ENCODE data around the gene TBC1D24. TPM values are rescaled to one million over a fixed set of nuclear protein-coding genes. Genes with fewer than 3 reads are reported as not detected.

Gene TBC1D24
- total and polyA plus RNA-seq, 9 of the 15 experiments (the other 6 are each of a cell fraction or from before 2014, with no cell fraction given): 1.7 to 22.6 (median 7.2) TPM

DNA sequence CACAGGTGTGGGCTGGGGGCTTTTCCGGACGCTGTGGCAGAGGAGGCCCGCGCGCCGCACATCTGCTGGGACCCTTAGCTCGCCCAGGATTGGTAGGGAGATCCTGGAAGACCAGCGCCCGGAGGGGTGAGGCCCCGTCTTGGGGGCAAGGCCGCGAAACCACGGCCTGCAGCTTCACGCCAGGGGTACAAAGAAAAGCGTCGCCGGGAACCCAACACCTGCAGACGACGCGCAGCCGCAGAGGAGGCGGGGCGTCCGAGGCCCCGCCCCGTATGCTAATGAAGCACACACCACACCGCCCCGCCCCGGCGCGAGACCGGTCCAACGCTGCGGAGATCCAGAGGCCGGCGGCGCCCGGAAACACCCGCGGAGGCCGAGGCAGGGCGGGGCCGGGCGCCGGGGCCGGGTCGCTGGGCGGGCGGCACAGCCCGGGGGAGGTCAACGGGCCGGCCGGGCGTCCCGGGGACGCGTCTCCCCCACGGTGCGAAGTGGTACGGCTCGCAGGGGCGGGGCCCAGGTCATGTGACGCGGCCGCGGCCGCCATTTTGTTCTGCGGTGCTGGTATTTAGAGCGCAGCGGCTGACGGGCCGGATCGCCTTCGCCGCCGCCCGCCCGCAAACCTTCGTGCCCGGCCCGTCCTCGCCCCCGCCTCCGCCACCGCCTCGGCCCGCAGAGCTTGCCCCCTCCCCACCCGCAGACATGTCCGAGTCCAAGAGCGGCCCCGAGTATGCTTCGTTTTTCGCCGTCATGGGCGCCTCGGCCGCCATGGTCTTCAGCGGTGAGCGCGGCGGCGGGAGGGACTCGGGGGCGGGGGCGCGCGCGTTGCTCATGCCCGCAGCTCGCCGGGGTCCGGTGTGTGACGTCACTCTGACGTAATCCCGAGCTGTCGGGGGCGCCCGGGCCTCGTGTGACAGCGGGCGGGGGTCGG is 38.7 kb downstream of the TBC1D24 start, which contains the start of gene ATP6V0C (continued):
- TF ChIP-seq, protein P1, sequence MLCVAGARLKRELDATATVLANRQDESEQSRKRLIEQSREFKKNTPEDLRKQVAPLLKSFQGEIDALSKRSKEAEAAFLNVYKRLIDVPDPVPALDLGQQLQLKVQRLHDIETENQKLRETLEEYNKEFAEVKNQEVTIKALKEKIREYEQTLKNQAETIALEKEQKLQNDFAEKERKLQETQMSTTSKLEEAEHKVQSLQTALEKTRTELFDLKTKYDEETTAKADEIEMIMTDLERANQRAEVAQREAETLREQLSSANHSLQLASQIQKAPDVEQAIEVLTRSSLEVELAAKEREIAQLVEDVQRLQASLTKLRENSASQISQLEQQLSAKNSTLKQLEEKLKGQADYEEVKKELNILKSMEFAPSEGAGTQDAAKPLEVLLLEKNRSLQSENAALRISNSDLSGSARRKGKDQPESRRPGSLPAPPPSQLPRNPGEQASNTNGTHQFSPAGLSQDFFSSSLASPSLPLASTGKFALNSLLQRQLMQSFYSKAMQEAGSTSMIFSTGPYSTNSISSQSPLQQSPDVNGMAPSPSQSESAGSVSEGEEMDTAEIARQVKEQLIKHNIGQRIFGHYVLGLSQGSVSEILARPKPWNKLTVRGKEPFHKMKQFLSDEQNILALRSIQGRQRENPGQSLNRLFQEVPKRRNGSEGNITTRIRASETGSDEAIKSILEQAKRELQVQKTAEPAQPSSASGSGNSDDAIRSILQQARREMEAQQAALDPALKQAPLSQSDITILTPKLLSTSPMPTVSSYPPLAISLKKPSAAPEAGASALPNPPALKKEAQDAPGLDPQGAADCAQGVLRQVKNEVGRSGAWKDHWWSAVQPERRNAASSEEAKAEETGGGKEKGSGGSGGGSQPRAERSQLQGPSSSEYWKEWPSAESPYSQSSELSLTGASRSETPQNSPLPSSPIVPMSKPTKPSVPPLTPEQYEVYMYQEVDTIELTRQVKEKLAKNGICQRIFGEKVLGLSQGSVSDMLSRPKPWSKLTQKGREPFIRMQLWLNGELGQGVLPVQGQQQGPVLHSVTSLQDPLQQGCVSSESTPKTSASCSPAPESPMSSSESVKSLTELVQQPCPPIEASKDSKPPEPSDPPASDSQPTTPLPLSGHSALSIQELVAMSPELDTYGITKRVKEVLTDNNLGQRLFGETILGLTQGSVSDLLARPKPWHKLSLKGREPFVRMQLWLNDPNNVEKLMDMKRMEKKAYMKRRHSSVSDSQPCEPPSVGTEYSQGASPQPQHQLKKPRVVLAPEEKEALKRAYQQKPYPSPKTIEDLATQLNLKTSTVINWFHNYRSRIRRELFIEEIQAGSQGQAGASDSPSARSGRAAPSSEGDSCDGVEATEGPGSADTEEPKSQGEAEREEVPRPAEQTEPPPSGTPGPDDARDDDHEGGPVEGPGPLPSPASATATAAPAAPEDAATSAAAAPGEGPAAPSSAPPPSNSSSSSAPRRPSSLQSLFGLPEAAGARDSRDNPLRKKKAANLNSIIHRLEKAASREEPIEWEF (CRISPR knock-in tag; IDR thresholded peaks at IDR 0.05): no peak
- no peak for TF ChIP-seq CTCF (IDR thresholded peaks at IDR 0.05 in 2 of 3, conservative IDR thresholded peaks at IDR 0.05 in 1 of 3; ENCODE audit: insufficient read depth in 2 of 3, low read depth in 1 of 3, low read length in 3 of 3)
- TF ChIP-seq MIER1 (IDR thresholded peaks at IDR 0.05; ENCODE audit: low read depth): no peak
- peak; percentile 65; the same call in 1 of the 2 replicates for TF ChIP-seq KHSRP (IDR thresholded peaks at IDR 0.05)
- no peak for TF ChIP-seq PTRF (tag; IDR thresholded peaks at IDR 0.05)
- TF ChIP-seq CHD7 (IDR thresholded peaks at IDR 0.05; ENCODE audit: low read depth, low read length): no peak
